Hepatocyte (in vitro differentiated cells): Measurements from ENCODE around the gene RIPOR2.

Experiments used
- EZH2 ChIP-seq: fragments of 200-600 bp; sonication (generic); IDR thresholded peaks from 2 replicates; pipeline ENCODE4 v1.6.1; 2016; ENCODE audit warnings: antibody characterized with exemption, mild to moderate bottlenecking, borderline replicate concordance
- EZH2phosphoT487 ChIP-seq: fragments of 200-600 bp; sonication (generic); IDR thresholded peaks from one replicate; pipeline ENCODE4 v1.6.1; 2018; ENCODE audit warnings: antibody characterized with exemption, mild to moderate bottlenecking, low read depth, moderate library complexity; ENCODE audit not compliant: unreplicated experiment, severe bottlenecking
- TF ChIP-seq, protein P1 (sequence below): fragments of 200-600 bp; sonication (generic); IDR thresholded peaks from 2 replicates; pipeline ENCODE4 v1.5.1; 2016; ENCODE audit warnings: antibody characterized with exemption, mild to moderate bottlenecking; ENCODE audit not compliant: poor library complexity

DNA sequence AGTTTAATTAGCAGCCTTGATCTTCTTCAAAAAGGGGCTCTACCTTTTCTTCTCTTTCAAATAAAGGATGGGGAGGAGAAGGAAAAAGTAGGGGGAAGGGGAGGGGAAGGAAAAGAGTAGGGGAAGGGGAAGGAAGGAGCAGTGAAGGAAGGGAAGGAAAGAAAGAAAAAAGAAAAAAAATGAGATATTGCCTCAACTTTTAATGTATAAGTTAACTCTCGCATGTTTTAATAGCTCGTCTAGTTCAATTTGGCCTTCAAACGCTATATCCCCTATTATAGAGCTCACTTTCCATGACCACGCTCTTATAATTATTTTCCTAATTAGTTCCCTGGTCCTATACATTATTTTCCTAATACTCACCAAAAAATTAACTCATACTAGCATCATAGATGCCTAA, 11.9 kb upstream of the RIPOR2 start:
- no peak for TF ChIP-seq EZH2
- TF ChIP-seq, protein P1, sequence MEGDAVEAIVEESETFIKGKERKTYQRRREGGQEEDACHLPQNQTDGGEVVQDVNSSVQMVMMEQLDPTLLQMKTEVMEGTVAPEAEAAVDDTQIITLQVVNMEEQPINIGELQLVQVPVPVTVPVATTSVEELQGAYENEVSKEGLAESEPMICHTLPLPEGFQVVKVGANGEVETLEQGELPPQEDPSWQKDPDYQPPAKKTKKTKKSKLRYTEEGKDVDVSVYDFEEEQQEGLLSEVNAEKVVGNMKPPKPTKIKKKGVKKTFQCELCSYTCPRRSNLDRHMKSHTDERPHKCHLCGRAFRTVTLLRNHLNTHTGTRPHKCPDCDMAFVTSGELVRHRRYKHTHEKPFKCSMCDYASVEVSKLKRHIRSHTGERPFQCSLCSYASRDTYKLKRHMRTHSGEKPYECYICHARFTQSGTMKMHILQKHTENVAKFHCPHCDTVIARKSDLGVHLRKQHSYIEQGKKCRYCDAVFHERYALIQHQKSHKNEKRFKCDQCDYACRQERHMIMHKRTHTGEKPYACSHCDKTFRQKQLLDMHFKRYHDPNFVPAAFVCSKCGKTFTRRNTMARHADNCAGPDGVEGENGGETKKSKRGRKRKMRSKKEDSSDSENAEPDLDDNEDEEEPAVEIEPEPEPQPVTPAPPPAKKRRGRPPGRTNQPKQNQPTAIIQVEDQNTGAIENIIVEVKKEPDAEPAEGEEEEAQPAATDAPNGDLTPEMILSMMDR, result no peak
- TF ChIP-seq EZH2phosphoT487, result no peak
